Measurements from ENCODE around the gene NUDT9.

GRCh38 chr4:87476934-87477333, 54.6 kb downstream of the NUDT9 start:
- TF ChIP-seq, protein P1, sequence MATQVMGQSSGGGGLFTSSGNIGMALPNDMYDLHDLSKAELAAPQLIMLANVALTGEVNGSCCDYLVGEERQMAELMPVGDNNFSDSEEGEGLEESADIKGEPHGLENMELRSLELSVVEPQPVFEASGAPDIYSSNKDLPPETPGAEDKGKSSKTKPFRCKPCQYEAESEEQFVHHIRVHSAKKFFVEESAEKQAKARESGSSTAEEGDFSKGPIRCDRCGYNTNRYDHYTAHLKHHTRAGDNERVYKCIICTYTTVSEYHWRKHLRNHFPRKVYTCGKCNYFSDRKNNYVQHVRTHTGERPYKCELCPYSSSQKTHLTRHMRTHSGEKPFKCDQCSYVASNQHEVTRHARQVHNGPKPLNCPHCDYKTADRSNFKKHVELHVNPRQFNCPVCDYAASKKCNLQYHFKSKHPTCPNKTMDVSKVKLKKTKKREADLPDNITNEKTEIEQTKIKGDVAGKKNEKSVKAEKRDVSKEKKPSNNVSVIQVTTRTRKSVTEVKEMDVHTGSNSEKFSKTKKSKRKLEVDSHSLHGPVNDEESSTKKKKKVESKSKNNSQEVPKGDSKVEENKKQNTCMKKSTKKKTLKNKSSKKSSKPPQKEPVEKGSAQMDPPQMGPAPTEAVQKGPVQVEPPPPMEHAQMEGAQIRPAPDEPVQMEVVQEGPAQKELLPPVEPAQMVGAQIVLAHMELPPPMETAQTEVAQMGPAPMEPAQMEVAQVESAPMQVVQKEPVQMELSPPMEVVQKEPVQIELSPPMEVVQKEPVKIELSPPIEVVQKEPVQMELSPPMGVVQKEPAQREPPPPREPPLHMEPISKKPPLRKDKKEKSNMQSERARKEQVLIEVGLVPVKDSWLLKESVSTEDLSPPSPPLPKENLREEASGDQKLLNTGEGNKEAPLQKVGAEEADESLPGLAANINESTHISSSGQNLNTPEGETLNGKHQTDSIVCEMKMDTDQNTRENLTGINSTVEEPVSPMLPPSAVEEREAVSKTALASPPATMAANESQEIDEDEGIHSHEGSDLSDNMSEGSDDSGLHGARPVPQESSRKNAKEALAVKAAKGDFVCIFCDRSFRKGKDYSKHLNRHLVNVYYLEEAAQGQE (IDR thresholded peaks at IDR 0.05; ENCODE audit: insufficient read depth in 1 of 2, low read depth in 2 of 2, low read length in 2 of 2) = no peak
- TF ChIP-seq POLR2AphosphoS5 (IDR thresholded peaks at IDR 0.05; ENCODE audit: low read depth, low read length) = no peak
- no peak for TF ChIP-seq SIN3A (IDR thresholded peaks at IDR 0.05; ENCODE audit: borderline replicate concordance, insufficient read depth, low read length)
- TF ChIP-seq TAF1 (IDR thresholded peaks at IDR 0.05; ENCODE audit: borderline replicate concordance, insufficient read depth, low read length) = no peak
- no peak for TF ChIP-seq FOXP2 (optimal IDR thresholded peaks at IDR 0.05; ENCODE audit: borderline replicate concordance, extremely low read depth, extremely low read length, insufficient read depth)
